Stimulated activated CD4-positive, alpha-beta T cell treated with anti-CD3 and anti-CD28 coated beads, Interleukin-12 subunit alpha, Interleukin-12 subunit beta, amount 100 ng/mL, for 24 hours (primary cell): ENCODE data around the gene CABLES1.
"Not testable (repeated sequence)": the region's sequence is repeated elsewhere in the genome, so short reads cannot be mapped to it uniquely, and the experiment has no call there.

Experiments
- DNase-seq, 2 experiments: peaks; one replicate each; pipeline ENCODE4 v3.0.0-alpha.2; 2020; ENCODE audit warnings: low read depth in 2 of 2

The CABLES1 gene

DNA sequence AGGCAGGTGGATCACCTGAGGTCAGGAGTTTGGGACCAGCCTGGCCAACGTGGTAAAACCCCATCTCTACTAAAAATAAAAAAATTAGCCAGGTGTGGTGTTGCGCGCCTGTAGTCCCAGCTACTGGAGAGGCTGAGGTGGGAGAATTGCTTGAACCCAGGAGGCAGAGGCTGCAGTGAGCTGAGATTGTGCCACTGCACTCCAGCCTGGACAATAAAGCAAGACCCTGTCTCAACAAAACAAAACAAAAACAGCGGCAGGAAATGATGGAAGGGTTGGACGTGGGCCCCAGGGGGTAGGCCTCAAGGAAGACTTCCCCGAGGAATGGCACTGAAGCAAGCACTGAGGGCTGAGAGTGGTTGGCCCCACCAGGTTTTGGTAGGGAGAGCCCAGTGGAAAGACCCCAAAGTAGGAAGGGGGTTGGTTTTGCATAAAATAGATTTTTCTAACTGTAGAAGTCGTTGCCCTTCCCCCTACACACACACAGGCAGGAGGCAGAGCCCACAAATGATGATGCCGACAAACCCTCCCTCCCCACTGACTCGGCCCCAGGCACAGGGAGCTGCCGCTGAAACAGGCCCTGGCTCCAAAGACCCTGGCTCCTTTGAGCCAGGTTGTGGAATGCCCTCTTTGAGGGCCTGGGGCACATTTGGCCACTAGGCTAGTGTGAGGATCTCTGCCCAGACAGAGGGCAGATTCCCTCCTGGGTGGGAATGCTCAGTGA is 104.8 kb downstream of the CABLES1 start:
- no peak for DNase-seq

DNA sequence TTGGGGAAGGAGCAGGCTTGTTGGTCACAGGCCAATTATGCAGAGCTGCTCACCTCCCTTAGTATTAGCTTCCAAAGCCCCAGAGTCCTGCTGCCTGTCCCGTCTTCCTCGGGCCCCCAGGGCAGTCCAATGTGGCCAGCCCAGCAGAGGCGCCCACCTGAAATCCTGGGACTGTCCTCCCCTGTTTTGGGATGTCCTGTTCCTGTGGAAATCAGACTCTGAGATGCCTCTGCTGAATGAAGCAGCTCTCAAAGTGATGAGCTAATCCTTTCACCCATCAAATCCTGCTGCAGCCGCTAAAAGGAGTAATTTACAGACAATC is 105.3 kb downstream of the CABLES1 start:
- no peak for DNase-seq

DNA sequence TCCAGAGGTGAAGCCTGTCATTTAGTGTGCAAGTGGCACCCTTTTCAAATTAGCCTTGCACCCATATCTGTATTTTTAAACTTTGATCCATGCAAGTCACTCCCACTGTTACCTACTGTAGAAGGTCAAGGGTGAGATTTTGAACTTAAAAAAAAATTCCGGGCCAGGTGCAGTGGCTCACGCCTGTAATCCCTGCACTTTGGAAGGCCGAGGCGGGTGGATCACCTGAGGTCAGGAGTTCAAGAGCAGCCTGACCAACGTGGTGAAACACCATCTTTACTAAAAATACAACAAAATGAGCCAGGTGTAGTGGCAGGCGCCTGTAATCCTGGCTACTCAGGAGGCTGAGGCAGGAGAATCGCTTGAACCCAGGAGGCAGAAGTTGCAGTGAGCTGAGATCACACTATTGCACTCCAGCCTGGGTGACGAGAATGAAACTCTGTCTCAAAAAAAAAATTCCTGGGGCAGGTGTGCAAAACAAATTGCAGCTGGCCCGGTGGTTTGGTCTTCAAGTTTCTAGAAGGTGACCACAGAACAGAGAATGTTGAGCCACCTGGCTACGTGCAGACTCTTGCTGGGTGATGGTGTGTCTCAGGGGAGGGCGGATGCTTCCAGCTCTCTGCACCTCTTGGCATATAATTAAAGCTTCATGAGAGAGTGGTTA is 106.7 kb downstream of the CABLES1 start:
- not testable (repeated sequence) for DNase-seq

DNA sequence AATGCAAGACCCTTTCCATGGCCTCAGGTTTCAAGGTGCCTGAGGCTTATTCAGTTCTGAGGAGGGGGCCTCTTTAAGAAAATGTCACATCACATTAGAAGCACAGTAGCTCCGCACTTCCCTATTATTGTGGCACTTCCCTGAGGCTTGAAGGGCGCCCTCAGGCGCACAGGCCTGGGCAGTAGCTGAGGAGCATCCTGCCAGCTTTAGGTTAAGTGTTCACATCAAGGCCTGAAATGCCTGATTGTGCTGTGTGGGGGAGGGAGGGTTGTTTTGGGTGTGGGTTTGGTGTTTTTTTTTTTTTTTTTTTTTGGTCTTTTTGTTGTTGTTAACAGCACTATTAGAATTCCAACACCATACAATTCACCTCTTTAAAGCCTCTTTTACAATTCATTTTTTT is 107.9 kb downstream of the CABLES1 start:
- no peak for DNase-seq

DNA sequence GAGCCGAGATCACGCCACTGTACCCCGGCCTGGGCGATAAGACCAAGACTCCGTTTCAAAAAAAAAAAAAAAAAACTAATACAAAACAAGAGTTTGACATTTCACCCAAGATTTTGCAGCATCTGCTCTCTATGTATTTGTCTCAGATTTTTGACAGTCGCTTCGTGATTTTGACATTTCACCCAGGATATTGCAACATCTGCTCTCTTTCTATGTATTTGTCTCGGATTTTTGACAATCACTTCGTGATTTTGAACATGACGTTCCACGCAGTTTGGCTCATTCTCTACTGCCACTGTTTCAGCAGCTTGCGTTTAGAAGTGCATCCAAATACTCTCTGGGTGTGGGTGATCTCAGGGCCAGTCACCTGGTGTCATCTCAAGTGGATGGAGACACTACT is 108.5 kb downstream of the CABLES1 start:
- DNase-seq = no peak

DNA sequence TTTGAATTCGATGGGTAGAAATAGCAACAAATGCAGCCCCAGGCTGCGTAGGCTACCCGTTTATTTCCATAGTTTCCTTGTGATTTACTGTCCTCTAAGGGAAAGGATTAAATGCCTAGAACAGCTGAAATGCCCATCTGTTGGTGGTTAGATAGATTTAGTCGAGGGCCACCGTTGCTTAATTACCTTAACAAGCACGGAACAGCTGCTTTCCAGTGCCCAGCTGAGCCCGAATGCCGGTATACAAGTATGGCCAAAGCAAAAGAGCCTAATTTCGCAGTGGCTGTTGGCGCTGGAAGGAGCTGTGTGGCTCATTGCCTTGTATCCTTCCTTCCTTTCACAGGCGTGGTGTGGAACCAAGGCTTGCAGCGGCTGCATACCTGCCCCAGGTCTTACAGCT is 109.1 kb downstream of the CABLES1 start:
- DNase-seq = no peak

DNA sequence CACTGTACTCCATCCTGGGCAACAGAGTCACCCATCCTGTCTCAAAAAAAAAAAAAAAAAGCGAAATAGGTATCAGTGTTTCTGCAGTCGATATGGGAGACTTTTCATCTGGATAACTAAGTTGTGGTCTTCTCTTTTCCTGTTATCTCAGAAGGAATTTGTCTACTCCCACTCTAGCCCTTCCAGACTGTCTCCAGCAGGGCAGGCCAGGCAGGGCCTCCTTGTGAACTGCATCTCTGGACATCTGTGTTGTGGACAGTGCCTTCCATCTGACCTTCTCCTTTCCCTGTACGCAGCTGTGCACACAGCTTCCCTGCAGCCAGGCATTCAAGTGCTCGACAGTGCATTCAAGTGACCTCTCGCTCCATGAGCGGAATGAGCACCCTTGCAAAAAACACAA is 110.2 kb downstream of the CABLES1 start:
- no peak for DNase-seq

DNA sequence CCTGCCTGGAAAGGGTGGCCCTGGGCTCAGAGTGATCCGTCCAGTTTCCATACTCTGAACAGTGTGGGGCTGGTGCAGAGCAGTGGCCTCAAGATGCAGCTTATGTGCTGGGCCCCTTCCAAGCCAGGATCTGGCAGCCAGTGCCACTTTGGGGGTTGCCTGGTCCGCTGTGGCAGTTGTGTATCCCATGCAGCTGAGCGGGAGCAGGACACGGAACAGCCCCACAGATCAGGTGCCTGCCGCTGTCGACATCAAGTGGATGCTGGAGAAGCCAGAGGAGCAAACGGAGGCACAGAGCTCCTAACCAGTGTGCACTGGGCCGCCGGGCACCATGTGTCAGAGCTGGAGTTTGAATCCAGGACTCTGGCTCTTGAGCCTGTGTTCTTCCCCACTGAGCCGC is 112.0 kb downstream of the CABLES1 start:
- DNase-seq = no peak

DNA sequence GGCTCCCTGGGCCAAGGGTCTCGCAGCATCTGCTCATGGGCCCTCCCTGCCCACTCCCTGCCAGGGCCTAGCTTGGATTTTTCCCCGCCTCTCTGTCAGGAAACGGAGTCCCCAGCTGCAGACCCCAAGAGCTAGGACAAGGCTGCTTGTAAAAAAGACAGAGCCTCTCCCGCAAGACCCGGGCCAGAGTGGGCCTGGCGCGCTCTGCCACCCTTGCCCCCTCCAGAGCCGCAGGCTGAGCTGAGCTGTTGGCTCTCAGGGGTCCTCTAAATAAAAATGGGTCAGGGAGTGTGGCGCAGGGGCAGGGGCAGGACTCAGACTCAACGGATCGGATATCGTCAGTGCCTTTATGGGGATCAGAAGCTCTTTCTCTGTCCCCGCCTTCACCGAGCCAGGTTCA is 112.6 kb downstream of the CABLES1 start:
- no peak for DNase-seq

DNA sequence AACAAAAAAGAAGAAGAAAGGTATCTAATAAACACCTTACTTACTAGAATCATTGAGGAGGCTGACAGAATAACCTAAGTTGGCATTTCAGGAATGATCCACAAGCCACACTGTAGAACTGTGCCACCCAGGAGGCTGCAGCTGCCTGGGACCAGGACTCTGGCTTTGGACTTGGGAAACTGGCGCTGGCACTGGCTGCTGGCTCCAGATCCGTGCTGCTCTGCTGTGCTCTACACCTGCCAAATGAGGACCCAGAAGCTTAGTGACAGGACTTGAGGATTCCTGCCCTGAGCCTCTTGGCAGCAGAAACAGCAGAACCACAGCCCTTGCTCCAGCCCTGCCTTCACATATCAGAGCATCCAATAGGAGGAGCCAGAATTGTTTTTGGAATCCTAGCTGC is 113.5 kb downstream of the CABLES1 start:
- no peak for DNase-seq

DNA sequence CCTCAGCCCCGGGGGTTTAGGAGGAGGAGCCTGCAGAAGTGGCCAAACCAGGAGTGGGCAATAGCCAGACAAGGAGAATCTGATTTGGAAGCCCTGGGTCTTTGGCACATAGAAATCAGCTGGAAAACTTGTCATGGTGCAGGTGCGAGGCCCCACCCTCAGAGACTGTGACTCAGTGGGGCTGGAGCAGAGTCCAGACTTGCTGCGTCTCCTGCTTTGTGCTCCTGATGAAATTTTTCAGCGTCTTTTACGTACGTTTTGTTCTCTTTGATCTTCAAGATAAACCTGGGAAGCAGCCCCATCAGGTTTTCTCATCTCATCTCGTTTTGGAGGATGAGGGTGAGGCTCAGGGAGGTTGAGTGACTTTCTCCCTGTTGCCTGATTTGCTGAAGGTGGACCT is 114.1 kb downstream of the CABLES1 start:
- DNase-seq = no peak

DNA sequence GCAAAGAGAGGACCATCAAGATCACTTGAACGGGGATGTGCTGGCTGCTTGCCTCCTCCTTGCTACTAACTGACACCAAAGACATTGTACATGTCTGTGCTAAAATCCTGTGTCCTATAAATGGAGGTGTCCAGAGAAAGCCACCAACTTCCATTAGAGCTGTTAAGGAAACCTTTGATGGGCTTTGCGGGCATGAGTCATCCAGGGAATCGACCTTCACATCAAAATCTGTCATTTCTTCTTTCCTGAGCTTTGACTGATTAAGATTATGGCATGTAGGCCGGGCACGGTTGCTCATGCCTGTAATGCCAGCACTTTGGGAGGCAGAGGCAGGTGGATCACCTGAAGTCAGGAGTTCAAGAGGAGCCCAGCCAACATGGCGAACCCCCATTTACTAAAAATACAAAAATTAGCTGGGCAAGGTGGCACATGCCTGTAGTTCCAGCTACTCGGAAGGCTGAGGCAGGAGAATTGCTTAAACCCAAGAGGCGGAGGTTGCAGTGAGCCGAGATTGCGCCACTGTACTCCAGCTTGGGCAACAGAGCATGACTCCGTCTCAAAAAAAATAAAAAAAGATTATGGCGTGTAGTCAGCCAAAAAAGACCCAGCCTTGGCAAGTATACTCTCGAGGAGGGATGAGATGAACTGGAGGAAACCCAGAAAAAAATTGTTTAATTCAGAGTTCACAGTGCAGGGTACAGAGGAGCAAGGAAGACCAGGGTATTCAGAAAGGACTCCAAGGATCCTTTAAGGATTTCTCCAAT is 115.8 kb downstream of the CABLES1 start:
- no peak for DNase-seq

DNA sequence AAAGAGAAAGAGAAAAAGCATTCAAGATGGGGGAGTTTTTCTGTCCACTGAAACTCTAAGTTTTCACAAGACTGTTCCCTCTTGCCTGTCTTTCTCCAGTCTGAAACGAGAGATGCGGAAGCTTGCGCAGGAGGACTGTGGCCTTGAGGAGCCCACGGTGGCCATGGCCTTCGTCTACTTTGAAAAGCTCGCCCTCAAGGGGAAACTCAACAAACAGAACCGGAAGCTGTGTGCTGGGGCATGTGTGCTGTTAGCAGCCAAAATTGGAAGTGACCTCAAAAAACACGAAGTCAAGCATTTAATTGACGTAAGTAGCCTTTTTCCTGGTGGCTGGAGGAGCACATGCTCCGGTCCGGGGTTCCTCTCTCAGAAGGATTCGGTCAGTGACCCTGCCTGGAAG is 118.3 kb downstream of the CABLES1 start:
- no peak for DNase-seq

DNA sequence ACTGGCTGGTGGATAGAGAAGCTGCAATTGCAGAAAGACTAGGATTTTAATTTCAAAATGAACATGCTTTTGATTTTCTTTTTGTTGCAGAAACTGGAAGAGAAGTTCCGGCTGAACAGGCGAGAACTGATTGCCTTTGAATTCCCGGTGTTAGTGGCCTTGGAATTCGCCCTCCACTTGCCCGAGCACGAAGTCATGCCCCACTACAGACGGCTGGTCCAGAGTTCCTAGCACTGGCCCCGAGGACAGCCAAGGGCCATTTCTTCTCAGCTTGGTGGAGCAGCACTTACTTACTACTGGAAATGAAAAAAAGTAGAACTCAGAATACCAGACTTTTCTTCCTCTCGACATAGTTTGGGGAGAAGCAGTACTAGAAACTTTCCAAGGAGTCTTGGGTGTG is 121.9 kb downstream of the CABLES1 start:
- DNase-seq = no peak

DNA sequence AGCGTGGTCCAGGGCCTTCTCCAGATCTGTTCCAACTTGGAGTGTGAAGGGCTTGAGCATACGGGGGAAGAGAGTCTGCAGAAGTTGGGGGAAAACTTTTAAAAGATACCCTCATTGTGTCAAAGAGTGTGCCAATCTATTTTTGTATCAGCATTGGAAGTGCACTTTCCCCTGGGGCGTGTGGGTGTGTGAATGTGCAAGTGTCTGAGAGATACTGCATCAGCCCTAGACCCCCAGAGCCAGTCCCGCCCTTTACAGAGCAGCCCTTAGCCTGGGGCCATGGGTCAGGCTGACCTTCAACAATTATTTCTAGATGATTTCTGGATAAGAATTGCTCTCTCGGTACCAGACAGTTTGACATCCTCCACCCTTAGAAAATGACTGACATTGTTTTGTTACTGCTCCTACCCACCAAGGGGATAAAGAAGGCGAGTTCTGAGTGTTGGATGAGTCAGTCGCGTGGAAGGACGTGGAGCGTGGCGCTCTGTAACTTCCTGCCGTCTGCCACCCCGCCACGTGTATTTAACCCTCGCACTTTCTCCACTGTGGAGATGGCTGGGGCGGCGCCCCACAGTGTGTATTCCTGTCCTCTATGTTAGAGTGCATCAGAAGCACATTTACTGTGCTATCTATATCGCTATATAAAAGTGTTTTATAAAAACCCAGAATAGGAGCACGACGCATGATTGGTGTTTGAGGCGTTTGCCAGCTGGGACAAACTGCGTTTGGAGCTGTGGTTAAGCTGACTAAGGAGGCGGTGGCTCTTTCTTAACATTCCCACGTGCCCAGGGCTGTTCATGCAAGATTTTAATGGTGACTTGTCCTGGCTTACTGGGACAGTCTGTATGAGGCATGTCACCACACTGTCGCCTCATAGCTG is 122.6 kb downstream of the CABLES1 start:
- DNase-seq = no peak

DNA sequence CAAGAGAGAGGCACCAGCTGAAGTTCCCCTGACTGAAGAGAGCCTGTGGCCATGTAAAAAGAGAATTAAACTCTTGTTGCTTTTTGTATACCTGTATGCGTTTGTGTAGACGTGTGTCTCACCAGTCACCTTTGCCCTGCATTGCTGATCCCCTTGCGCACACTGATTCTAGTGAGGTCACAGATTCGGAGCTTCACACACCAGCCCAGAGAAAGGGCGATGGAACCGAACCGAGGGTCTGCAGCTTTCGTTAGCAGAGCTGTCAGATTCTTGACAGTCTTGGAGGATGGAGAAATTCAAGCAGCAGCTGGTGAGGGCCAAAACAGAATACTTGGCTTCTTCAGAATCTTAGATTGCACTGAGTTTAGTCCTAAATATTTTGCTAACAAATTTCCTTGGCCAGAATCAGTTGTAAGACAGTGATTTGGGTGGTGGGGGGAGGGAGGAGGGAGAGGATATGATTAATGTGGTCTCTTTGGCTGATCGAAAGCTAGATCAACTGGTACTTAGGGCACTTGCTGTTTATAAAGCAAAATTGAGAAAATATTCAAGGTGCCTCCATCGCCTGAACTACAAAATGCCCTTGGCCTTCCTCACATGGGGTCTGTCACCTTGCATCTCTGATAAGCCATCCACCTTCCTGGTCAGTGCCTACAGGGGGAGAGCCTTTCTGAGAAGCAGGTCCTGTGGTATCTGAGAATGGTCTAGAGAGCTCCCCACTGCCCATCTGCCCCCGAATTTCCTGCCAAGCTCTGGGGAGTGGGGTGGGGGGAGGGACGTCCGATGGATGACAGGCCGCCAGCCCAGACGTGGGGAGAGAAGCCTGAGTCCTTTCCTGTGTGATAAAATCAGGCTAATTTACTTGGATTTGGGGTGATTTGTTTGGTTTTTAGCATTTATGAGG is 123.5 kb downstream of the CABLES1 start:
- no peak for DNase-seq

DNA sequence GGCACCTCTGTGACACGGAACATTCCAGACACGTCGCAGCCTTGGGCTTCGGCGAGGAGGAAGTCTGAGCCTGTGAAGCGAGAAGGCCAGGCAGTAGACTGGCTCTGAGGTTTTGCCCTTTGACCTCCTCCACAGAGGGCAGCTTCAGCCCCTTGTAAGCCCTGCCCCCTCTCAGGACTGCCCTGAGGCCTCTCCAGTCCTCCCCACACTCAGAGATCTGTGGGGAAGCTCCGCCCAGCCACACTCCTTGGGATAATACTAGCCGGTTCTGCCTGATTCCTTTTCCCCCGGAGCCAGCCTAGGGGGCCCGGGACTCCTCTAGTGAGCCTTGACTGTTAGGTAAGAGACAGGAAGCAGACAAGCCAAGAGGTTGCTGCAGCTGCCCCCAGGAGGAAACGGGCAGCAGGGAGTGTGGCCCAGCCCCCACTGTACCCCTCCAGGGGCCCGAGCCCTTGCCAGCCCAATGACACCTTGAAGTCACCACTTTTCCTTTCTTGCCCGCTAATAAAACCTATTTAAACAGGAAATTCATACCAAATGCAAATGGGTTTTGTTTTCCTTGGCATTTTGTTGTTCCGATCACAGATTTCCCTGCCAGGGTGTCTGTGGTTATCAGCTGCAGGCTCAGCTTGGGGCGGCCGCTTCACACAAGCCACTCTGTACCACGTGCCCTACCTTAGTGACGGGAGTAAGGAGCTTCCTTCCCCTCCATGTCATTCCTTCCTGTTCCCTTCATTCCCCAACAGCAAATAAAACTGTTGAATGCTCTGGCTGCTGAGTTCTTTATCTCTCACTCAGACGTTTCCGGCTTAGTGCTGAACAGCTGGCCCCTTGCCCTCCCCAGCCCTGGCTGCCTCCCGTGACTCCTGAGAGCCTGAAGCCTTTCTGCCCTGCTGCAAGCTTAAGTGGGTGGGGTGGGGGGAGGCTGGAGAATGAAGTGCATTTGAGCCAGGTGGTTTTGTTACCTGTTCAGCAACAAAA is 124.7 kb downstream of the CABLES1 start:
- no peak for DNase-seq

DNA sequence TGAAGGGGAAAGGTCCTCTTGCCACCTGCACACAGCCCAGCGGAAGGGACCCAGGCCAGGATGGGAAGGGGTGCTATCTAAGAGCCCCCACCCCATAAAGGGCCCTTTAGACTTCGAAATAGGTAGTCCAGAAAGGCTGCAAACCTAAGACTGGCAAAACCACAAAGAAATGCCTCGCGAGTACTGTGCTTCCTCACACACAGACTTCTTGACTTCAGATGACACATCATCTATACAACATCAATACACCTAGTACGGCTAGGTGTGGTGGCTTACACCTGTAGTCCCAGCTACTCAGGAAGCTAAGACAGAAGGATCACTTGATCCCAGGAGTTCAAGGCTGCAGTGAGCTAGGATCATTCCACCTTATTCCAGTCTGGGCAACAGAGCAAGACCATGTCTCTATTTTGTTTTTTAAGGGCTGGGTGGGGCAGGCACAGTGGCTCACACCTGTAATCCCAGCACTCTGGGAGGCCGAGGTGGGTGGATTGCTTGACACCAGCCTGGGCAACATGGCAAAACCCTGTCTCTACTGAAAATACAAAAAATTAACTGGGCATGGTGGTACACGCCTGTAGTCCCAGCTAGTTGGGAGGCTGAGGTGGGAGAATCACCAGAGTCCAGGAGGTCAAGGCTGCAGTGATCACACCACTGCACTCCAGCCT is 125.8 kb downstream of the CABLES1 start:
- DNase-seq = no peak

DNA sequence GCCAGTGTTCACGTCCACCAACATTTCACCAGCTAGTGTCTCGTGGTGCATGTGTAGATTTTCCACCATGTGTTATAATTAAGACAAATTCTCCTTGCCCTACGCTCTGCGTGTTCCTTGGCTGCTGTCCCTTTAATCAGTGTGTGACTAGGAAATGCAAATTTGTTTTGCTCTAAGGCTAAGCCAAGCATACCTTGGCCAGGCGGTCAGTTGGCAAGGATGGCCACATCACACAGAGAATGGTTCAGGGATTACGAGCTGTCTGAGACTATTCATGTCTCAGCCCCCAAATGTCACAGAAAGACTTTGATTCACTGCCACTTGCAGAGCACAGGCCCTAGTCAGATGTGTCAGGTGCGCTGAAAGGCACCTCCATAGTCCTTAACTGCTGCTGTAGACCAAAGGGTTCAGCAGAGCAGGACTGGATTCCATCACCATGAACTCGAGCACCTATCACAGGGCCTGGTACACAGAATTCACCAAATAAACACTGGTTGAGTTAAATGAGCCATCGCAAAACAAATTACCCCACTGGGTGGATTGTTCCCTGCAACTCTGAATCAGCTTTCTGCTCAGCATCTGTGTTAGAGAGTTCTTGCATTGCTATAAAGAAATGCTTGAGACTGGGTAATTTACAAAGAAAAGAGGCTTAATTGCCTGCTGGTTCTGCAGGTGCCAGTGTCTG is 128.4 kb downstream of the CABLES1 start:
- no peak for DNase-seq
